Spleen (tissue), 11 donors: ENCODE data around the gene CD300H. TPM values are rescaled to one million over a fixed set of nuclear protein-coding genes. Genes with fewer than 3 reads are reported as not detected.
"Not testable (repeated sequence)": the region's sequence is repeated elsewhere in the genome, so short reads cannot be mapped to it uniquely, and the experiment has no call there.

Experiments
- DNase-seq: peaks from one replicate; pipeline ENCODE4 v3.0.0-alpha.2; 2020
- H3K27ac ChIP-seq, 8 donors: fragments of 200-600 bp; sonication (generic) in 7 of 8; 1 replicate in 4 of 8; 2 replicates in 4 of 8; pipeline versions ENCODE4 v1.5.0 to v1.8.0; 2016 to 2021; ENCODE audit warnings: inconsistent platforms in 4 of 8, mild to moderate bottlenecking in 4 of 8, moderate library complexity in 1 of 8
- H3K27me3 ChIP-seq, 7 donors: fragments of 200-600 bp; sonication (generic) in 6 of 7; replicated peaks in 1 of 7; 1 replicate in 4 of 7; 2 replicates in 3 of 7; pipeline versions ENCODE4 v1.5.0 to v1.8.0; 2016 to 2021; ENCODE audit warnings: inconsistent platforms in 3 of 7, mild to moderate bottlenecking in 1 of 7
- H3K36me3 ChIP-seq, 6 donors: fragments of 200-600 bp; sonication (generic) in 5 of 6; 1 replicate in 4 of 6; 2 replicates in 2 of 6; pipeline versions ENCODE4 v1.5.0 to v1.8.0; 2016 to 2021; ENCODE audit warnings: inconsistent platforms in 2 of 6
- H3K4me1 ChIP-seq, 6 donors: fragments of 200-600 bp; sonication (generic) in 5 of 6; 1 replicate in 3 of 6; 2 replicates in 3 of 6; pipeline versions ENCODE4 v1.5.0 to v1.8.0; 2016 to 2021; ENCODE audit warnings: inconsistent platforms in 3 of 6
- H3K4me3 ChIP-seq, 8 donors: fragments of 200-600 bp; sonication (generic) in 7 of 8; 1 replicate in 4 of 8; 2 replicates in 4 of 8; pipeline versions ENCODE4 v1.5.0 to v1.8.0; 2016 to 2021; ENCODE audit warnings: inconsistent platforms in 4 of 8, mild to moderate bottlenecking in 4 of 8, moderate library complexity in 2 of 8
- H3K9me3 ChIP-seq, 8 donors: fragments of 200-600 bp; sonication (generic) in 7 of 8; 1 replicate in 4 of 8; 2 replicates in 4 of 8; pipeline versions ENCODE4 v1.5.0 to v1.8.0; 2016 to 2021; ENCODE audit warnings: inconsistent platforms in 4 of 8
- POLR2A ChIP-seq, 3 donors: fragments of 450-650 bp; IDR thresholded peaks; one replicate each; pipeline ENCODE4 v1.5.1; 2017; ENCODE audit warnings: antibody characterized with exemption in 3 of 3, mild to moderate bottlenecking in 1 of 3
- POLR2AphosphoS5 ChIP-seq, 3 donors: sonication (generic); formaldehyde crosslinking; IDR thresholded peaks; one replicate each; pipeline ENCODE4 v1.5.1; 2017; ENCODE audit warnings: antibody characterized with exemption in 3 of 3
- WGBS, 5 donors: extraction: QIAGEN DNeasy Blood & Tissue Kit in 3 of 5; methylation state at CpG; one replicate each; pipeline versions ENCODE4 v1.1.5 to v1.1.7; 2013 to 2018; 5-methylcytosine and 5-hydroxymethylcytosine counted together
- intact Hi-C: fragments of 100-400 bp; cut with DNase I; formaldehyde crosslinking; loops from one replicate; pipeline ENCODE4 v1.15.0; 2023; ENCODE audit warnings: low total_unique reads
- polyA plus RNA-seq, 3 donors: library from polyadenylated mRNA; stranded (reverse); fragments of 200-250 nt; gene quantifications; one replicate each; pipeline ENCODE4 v1.2.1, GENCODE V29; 2013
- total RNA-seq, 7 donors: library from RNA; depleted of rRNA in 3 of 7; stranded (reverse); fragments of >200 nt in 3 of 7; fragmentation: NEBNext Ultra II Directional in 4 of 7; extraction: Animal tissue kit (Norgen Biotek cat#: 25700) in 4 of 7; gene quantifications; one replicate each; pipeline versions ENCODE4 v1.1.0 to v1.2.1, GENCODE V29; 2016 to 2021
- TF ChIP-seq, protein P1 (sequence below), 11 experiments: fragments of 200-600 bp in 7 of 11; fragments of 450-650 bp in 4 of 11; sonication (generic) in 4 of 11; IDR thresholded peaks in 8 of 11; conservative IDR thresholded peaks in 3 of 11; 1 replicate in 7 of 11; 2 replicates in 4 of 11; pipeline versions ENCODE4 v1.4.0 to v1.8.0; 2016 to 2021; ENCODE audit warnings: antibody characterized with exemption in 11 of 11, inconsistent platforms in 4 of 11, mild to moderate bottlenecking in 1 of 11
- donor health status: healthy with polysubstance abuse.
- donor health status: DM: no; HTN: no; CAD: no; lungs with moderate emphysema.
- donor health status: DM: no; HTN: no; CAD: no.
- donor health status: Bipolar disorder and iron deficiency.
- donor health status: healthy.
- donor health status: DM: no; HTN: no; CAD: no.
- donor health status: DM: yes; HTN: yes; CAD: no.

CD300H gene
- total and polyA plus RNA-seq, 10 donors, result 1.5 to 20.0 (median 3.7) TPM; not detected in 2

DNA sequence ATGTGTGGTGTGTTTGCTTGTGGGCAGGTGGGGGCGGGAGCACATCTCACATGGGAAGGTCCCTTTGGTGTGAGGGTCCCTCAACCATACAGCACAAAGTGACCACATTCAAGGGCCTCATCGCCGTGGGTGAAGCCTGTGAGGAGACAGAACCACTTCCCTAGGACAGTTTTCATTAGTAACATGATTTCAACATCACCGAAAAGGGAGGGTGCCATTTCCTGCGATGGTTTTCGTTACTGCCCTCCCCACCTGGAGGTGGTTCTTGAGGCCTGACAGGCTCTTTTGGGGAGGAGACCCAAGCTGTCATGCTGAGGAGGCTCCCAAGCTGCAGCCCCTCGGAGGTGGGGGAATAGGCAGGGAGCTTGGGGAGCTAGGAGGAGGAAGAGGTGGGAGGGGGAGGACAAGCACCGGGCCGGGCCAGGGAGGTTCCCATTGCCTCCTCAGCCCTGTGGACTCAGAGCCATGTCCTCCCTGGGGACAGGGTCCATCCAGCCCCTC lies 45.6 kb downstream of the CD300H start:
- intact Hi-C loops, result no loop called here

DNA sequence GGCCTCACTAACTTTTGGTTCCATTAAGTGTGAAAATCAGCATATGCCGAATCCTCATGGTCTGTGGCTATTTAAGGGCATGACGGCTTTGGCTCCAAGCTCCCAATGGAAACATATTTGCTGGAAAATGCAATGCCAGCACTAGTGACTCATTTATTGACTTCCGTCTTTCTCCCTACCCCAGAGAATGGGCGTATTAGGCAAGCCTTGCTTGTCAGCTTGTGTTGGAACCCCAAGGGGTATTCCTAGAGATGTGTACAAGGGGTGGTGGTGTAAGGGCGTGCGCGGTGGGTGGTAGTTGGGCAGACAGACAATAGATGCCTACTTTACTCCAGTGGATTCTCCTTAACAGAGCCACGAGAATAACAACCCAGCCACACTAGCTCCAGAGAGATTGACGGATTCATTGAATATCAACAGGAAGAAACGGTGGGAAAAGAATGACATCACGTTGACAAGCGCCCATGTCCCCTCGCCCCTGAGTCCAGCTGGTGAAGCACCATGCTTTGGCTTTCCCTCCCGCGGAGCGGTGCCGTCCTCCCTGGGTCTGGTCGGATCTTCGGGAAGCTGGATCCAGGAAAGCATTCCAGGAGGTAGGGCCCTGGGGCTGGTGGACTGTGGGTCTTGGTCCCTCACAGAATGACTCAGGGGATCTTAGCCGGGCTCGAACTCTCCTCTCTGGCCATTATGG lies 46.4 kb downstream of the CD300H start:
- TF ChIP-seq, protein P1, sequence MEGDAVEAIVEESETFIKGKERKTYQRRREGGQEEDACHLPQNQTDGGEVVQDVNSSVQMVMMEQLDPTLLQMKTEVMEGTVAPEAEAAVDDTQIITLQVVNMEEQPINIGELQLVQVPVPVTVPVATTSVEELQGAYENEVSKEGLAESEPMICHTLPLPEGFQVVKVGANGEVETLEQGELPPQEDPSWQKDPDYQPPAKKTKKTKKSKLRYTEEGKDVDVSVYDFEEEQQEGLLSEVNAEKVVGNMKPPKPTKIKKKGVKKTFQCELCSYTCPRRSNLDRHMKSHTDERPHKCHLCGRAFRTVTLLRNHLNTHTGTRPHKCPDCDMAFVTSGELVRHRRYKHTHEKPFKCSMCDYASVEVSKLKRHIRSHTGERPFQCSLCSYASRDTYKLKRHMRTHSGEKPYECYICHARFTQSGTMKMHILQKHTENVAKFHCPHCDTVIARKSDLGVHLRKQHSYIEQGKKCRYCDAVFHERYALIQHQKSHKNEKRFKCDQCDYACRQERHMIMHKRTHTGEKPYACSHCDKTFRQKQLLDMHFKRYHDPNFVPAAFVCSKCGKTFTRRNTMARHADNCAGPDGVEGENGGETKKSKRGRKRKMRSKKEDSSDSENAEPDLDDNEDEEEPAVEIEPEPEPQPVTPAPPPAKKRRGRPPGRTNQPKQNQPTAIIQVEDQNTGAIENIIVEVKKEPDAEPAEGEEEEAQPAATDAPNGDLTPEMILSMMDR (IDR thresholded peaks at IDR 0.05 in 8 of 11, conservative IDR thresholded peaks at IDR 0.05 in 3 of 11), result no peak
- peak in 1 of 3 donors; percentile 61 for TF ChIP-seq POLR2AphosphoS5 (IDR thresholded peaks at IDR 0.05)
- intact Hi-C loops, result no loop called here
- H3K27ac ChIP-seq, result peak overlapping the region; percentile 35 to 92 (median 85)
- H3K27me3 ChIP-seq, result peaks cover 0 to 20% (median 0%) of the 10 kb centered on the region in 7 donors
- peaks cover 0 to 17% (median 7%) of the 10 kb centered on the region in 8 donors for H3K9me3 ChIP-seq
- H3K4me3 ChIP-seq, result peak overlapping the region in 1 of 8 donors; percentile 51
- 71 to 88% (median 78%) methylated on average over 21 of the region's 21 CpGs for WGBS, 5 donors
- H3K36me3 ChIP-seq, result no peaks in the 10 kb centered on the region
- DNase-seq, result no peak
- H3K4me1 ChIP-seq, result peaks cover 0 to 53% (median 11%) of the 10 kb centered on the region in 6 donors

More for the DNA sequence above, 45.6 kb downstream of the CD300H start:
- H3K4me3 ChIP-seq, result peak overlapping the region in 1 of 8 donors; percentile 51
- H3K9me3 ChIP-seq, result peaks cover 0 to 17% (median 7%) of the 10 kb centered on the region in 8 donors
- peak overlapping the region; percentile 35 to 92 (median 85) for H3K27ac ChIP-seq
- 20 to 43% (median 32%) methylated on average over 8 to 9 of the region's 9 CpGs for WGBS, 5 donors
- peaks cover 0 to 61% (median 11%) of the 10 kb centered on the region in 6 donors for H3K4me1 ChIP-seq
- TF ChIP-seq, protein P1 (IDR thresholded peaks at IDR 0.05 in 8 of 11, conservative IDR thresholded peaks at IDR 0.05 in 3 of 11), result no peak
- TF ChIP-seq POLR2A (IDR thresholded peaks at IDR 0.05) (no peak), POLR2AphosphoS5 (IDR thresholded peaks at IDR 0.05) (peak; percentile 9 to 68 (median 37))
- H3K27me3 ChIP-seq, result peaks cover 0 to 20% (median 0%) of the 10 kb centered on the region in 7 donors
- DNase-seq, result peak; percentile 85
- H3K36me3 ChIP-seq, result no peaks in the 10 kb centered on the region

DNA sequence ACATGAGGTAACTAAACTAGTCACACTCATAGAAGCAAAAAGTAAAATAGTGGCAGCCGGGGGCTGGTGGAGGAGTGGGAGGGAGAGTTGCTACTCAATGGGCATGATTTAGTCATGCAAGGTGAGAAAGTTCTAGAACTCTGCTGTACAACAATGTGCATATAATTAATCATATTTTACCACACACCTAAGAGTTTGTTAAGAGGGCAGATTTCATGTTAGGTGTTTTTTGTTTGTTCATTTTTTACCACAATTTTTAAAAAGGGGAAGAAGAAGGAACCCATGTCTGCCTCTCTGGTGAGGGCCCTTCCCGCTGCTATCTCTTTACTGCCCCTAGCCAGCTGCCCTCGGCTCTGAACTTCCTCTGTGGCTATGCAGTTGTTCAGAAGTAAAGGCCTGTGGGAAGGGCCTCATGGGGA lies 47.3 kb downstream of the CD300H start:
- Histone ChIP-seq H3K4me1 (peaks cover 0 to 44% (median 11%) of the 10 kb centered on the region in 6 donors), H3K9me3 (peaks cover 0 to 17% (median 7%) of the 10 kb centered on the region in 8 donors), H3K36me3 (no peaks in the 10 kb centered on the region), H3K4me3 (peak overlapping the region in 1 of 8 donors; percentile 51), H3K27ac (peak overlapping the region in 7 of 8 donors; percentile 61 to 92 (median 86)), H3K27me3 (peaks cover 0 to 12% (median 0%) of the 10 kb centered on the region in 7 donors)
- intact Hi-C loops, result no loop called here
- DNase-seq, result no peak
- TF ChIP-seq POLR2A (IDR thresholded peaks at IDR 0.05) (no peak), POLR2AphosphoS5 (IDR thresholded peaks at IDR 0.05) (no peak)
- TF ChIP-seq, protein P1 (IDR thresholded peaks at IDR 0.05 in 8 of 11, conservative IDR thresholded peaks at IDR 0.05 in 3 of 11), result no peak
- 19 to 43% (median 28%) methylated on average over 3 of the region's 3 CpGs for whole genome bisulfite sequencing, 5 donors

DNA sequence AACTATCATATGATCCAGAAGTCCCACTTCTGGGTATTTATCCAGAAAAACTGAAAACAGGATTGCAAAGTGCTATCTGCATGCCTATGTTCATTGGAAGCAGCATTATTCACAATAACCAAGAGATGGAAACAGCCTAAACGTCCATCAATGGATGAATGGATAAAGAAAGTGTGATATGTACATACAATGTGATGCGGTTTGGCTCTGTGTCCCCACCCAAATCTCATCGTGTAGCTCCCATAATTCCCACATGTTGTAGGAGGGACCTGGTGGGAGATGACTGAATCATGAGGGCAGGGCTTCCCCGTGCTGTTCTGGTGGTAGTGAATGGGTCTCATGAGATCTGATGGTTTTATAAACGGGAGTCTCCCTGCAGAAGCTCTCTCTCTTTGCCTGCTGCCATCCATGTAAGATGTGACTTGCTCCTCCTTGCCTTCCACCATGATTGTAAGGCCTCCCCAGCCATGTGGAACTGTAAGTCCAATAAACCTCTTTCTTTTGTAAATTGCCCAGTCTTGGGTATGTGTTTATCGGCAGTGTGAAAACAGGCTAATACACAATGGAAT lies 48.8 kb downstream of the CD300H start:
- Histone ChIP-seq H3K27me3 (peaks cover 0 to 10% (median 0%) of the 10 kb centered on the region in 7 donors), H3K9me3 (peaks cover 0 to 17% (median 7%) of the 10 kb centered on the region in 8 donors), H3K4me1 (peaks cover 0 to 34% (median 11%) of the 10 kb centered on the region in 6 donors)
- intact Hi-C loops, H3K36me3 ChIP-seq, DNase-seq, H3K27ac ChIP-seq, H3K4me3 ChIP-seq: not testable (repeated sequence)
- 75 to 91% (median 89%) methylated on average over 6 of the region's 6 CpGs for WGBS, 5 donors
